ENCODE data around the gene PRKAA1. TPM values are rescaled to one million over a fixed set of nuclear protein-coding genes. Genes with fewer than 3 reads are reported as not detected.
A peak's percentile ranks its signal among the peaks of the same experiment; 100 is the strongest.

PRKAA1 gene
- total RNA-seq, 1 donor from 2014 or later: 65.6 TPM

DNA sequence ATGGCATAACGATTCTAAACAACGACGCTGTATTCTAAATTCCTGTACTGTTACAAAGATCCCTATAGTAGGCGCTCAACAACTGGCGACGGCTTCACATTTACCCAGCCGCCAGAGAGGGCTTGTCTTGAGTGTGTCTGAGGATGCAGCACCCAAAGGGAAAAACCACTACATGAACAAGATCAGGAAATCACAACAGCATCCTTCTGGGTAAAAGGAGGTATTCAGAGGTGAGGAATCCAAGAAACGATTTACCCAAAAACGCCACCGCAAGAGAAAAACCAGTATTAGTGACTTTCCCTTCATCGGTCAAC lies 43.1 kb downstream of the PRKAA1 start:
- Mint-ChIP-seq H3K9me3 (ENCODE audit: unreplicated experiment) (peaks cover 4% of the 10 kb centered on the region), H3K4me1 (ENCODE audit: low read depth, unreplicated experiment) (no peaks in the 10 kb centered on the region), H3K36me3 (ENCODE audit: low read depth, unreplicated experiment) (peaks cover 8% of the 10 kb centered on the region), H3K27me3 (ENCODE audit: low read depth, unreplicated experiment) (no peaks in the 10 kb centered on the region), H3K4me3 (ENCODE audit: unreplicated experiment) (no peak overlapping the region), H3K27ac (ENCODE audit: unreplicated experiment) (no peak overlapping the region)
- FAIRE-seq (peak; percentile 26), DNase-seq (ENCODE audit: low read depth) (peak; percentile 70)
- H3K4me3 ChIP-seq (ENCODE audit: insufficient read depth, low read depth, low read length): peak overlapping the region; percentile 88
- H3K4me1 ChIP-seq (ENCODE audit: insufficient read depth, low read length): peaks cover 10% of the 10 kb centered on the region
- H3K9me3 ChIP-seq (ENCODE audit: insufficient read depth, low read depth, low read length): no peaks in the 10 kb centered on the region
- H3K27me3 ChIP-seq (ENCODE audit: insufficient read depth, low read length): no peaks in the 10 kb centered on the region
- peaks cover 3% of the 10 kb centered on the region for H3K36me3 ChIP-seq (ENCODE audit: insufficient read depth, low read length)
- H3K9ac ChIP-seq (ENCODE audit: low read length): peak overlapping the region; percentile 95
- peaks cover 14% of the 10 kb centered on the region for H4K20me1 ChIP-seq (ENCODE audit: insufficient read depth, low read length)
- peak; percentile 68 for TF ChIP-seq CTCF (IDR thresholded peaks at IDR 0.05; ENCODE audit: insufficient read depth, low read depth, low read length)
- no peak for TF ChIP-seq EZH2 (IDR thresholded peaks at IDR 0.05; ENCODE audit: insufficient read depth, low read length)
- H3K4me2 ChIP-seq (ENCODE audit: low read length): peak overlapping the region; percentile 86
- H3K27ac ChIP-seq (ENCODE audit: low read depth, low read length): peak overlapping the region; percentile 88
- H2AFZ ChIP-seq (ENCODE audit: low read depth, low read length): peak overlapping the region; percentile 52
- peaks cover 40% of the 10 kb centered on the region for H3K79me2 ChIP-seq (ENCODE audit: insufficient read depth, low read length)

DNA sequence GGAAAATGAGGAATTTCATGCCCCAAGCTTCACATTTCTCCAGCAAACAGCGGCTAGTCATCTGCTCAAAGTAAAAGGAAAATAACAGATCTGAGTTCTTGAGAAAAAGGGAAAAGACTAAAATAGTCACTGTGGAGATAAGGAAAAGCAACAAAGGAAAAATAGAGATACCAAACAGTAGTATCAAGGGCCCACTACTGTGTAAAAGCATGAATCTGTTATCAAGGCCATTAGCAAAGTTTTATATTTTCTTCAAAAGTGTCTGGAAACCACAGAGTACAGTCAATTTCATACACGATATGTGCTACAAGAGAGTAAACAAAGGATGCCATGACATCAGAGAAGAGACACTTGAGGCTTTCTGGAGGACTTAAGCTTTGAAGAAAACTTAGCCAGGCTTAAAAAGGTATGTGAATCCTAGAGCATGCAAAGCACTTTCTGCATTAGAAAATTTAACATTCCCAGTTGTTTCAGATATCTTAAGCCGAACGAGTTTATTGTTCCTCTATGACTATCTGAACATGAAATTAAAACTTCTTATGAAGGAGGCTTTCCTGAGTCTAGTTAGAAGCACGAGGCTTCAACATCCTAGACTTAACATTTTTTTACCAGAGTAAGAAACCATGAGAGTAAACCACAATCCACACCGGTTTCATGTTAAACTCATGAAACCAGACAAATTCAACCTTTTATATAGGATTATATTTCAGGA lies 43.6 kb downstream of the PRKAA1 start:
- Histone ChIP-seq H3K4me2 (ENCODE audit: low read length) (peak overlapping the region; percentile 86), H2AFZ (ENCODE audit: low read depth, low read length) (peak overlapping the region; percentile 52), H3K27ac (ENCODE audit: low read depth, low read length) (peak overlapping the region; percentile 88), H3K9me3 (ENCODE audit: insufficient read depth, low read depth, low read length) (no peaks in the 10 kb centered on the region), H3K4me1 (ENCODE audit: insufficient read depth, low read length) (peaks cover 10% of the 10 kb centered on the region), H3K27me3 (ENCODE audit: insufficient read depth, low read length) (no peaks in the 10 kb centered on the region), H4K20me1 (ENCODE audit: insufficient read depth, low read length) (peaks cover 14% of the 10 kb centered on the region), H3K9ac (ENCODE audit: low read length) (peak overlapping the region; percentile 95), H3K36me3 (ENCODE audit: insufficient read depth, low read length) (peaks cover 3% of the 10 kb centered on the region), H3K79me2 (ENCODE audit: insufficient read depth, low read length) (peaks cover 40% of the 10 kb centered on the region), H3K4me3 (ENCODE audit: insufficient read depth, low read depth, low read length) (peak overlapping the region; percentile 88)
- peaks cover 4% of the 10 kb centered on the region for H3K9me3 Mint-ChIP-seq (ENCODE audit: unreplicated experiment)
- peak; percentile 58 for DNase-seq (ENCODE audit: low read depth)
- no peak for FAIRE-seq
- no peak overlapping the region for H3K4me3 Mint-ChIP-seq (ENCODE audit: unreplicated experiment)
- TF ChIP-seq CTCF (IDR thresholded peaks at IDR 0.05; ENCODE audit: insufficient read depth, low read depth, low read length) (no peak), EZH2 (IDR thresholded peaks at IDR 0.05; ENCODE audit: insufficient read depth, low read length) (no peak)
- H3K27ac Mint-ChIP-seq (ENCODE audit: unreplicated experiment): no peak overlapping the region
- no peaks in the 10 kb centered on the region for H3K27me3 Mint-ChIP-seq (ENCODE audit: low read depth, unreplicated experiment)
- H3K4me1 Mint-ChIP-seq (ENCODE audit: low read depth, unreplicated experiment): no peaks in the 10 kb centered on the region
- H3K36me3 Mint-ChIP-seq (ENCODE audit: low read depth, unreplicated experiment): peaks cover 8% of the 10 kb centered on the region

DNA sequence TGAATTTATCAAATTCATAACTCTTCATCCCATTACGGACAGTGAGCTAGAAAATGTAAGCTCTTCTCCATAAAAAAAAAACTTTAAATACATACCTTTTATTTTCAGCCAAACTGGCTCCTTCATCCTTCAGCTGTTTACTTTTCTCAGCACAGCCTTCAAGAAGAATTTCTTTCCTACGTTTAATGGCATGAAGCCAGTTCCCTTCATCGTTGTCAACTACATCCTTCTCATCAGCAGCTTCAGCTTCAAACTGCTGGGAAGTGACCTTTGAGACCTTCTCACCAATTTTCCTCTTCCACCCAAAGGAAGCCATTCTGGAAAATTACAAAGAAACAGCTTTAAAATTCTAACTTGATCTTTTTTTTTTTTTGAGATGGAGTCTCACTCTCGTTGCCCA lies 51.5 kb downstream of the PRKAA1 start:
- H3K4me1 Mint-ChIP-seq (ENCODE audit: low read depth, unreplicated experiment): no peaks in the 10 kb centered on the region
- H3K36me3 Mint-ChIP-seq (ENCODE audit: low read depth, unreplicated experiment): peaks cover 6% of the 10 kb centered on the region
- no peaks in the 10 kb centered on the region for H3K27me3 ChIP-seq (ENCODE audit: insufficient read depth, low read length)
- no peaks in the 10 kb centered on the region for H3K9me3 ChIP-seq (ENCODE audit: insufficient read depth, low read depth, low read length)
- no peak overlapping the region for H3K9ac ChIP-seq (ENCODE audit: low read length)
- no peaks in the 10 kb centered on the region for H3K27me3 Mint-ChIP-seq (ENCODE audit: low read depth, unreplicated experiment)
- no peak overlapping the region for H3K27ac Mint-ChIP-seq (ENCODE audit: unreplicated experiment)
- peaks cover 4% of the 10 kb centered on the region for H3K9me3 Mint-ChIP-seq (ENCODE audit: unreplicated experiment)
- TF ChIP-seq CTCF (IDR thresholded peaks at IDR 0.05; ENCODE audit: insufficient read depth, low read depth, low read length): no peak
- no peak for TF ChIP-seq EZH2 (IDR thresholded peaks at IDR 0.05; ENCODE audit: insufficient read depth, low read length)
- H4K20me1 ChIP-seq (ENCODE audit: insufficient read depth, low read length): peaks cover 5% of the 10 kb centered on the region
- DNase-seq (ENCODE audit: low read depth): no peak
- no peak overlapping the region for H3K4me3 Mint-ChIP-seq (ENCODE audit: unreplicated experiment)
- no peaks in the 10 kb centered on the region for H3K36me3 ChIP-seq (ENCODE audit: insufficient read depth, low read length)
- no peaks in the 10 kb centered on the region for H3K4me1 ChIP-seq (ENCODE audit: insufficient read depth, low read length)
- H3K4me2 ChIP-seq (ENCODE audit: low read length): no peak overlapping the region
- no peak overlapping the region for H3K27ac ChIP-seq (ENCODE audit: low read depth, low read length)
- H2AFZ ChIP-seq (ENCODE audit: low read depth, low read length): no peak overlapping the region
- FAIRE-seq: no peak
- peaks cover 26% of the 10 kb centered on the region for H3K79me2 ChIP-seq (ENCODE audit: insufficient read depth, low read length)
- no peak overlapping the region for H3K4me3 ChIP-seq (ENCODE audit: insufficient read depth, low read depth, low read length)

Data from astrocyte (in vitro differentiated cells and primary cell).